Smooth muscle cell (in vitro differentiated cells): ENCODE measurements around the gene KIF23. TPM values are rescaled to one million over a fixed set of nuclear protein-coding genes. Genes with fewer than 3 reads are reported as not detected.

ENCODE experiments used
- DNase-seq: peaks from one replicate; lab custom pipeline; 2025; ENCODE audit not compliant: unreplicated experiment; lab: John Stamatoyannopoulos, UW
- H2AFZ ChIP-seq: fragments of 200-600 bp; sonication (generic); 2 replicates; pipeline ENCODE4 v1.6.0; 2016; ENCODE audit warnings: antibody characterized with exemption, low read depth, mild to moderate bottlenecking
- H3F3A ChIP-seq: fragments of 200-600 bp; sonication (generic); 2 replicates; pipeline ENCODE4 v1.6.0; 2017; ENCODE audit warnings: antibody characterized with exemption, low read depth
- H3K27ac ChIP-seq: fragments of 200-600 bp; sonication (generic); 2 replicates; pipeline ENCODE4 v1.5.1; 2016; ENCODE audit warnings: low read depth, mild to moderate bottlenecking
- H3K27me3 ChIP-seq: fragments of 200-600 bp; sonication (generic); 2 replicates; pipeline ENCODE4 v1.6.1; 2016; ENCODE audit warnings: low read depth, mild to moderate bottlenecking
- H3K36me3 ChIP-seq: fragments of 200-600 bp; sonication (generic); 2 replicates; pipeline ENCODE4 v1.5.1; 2016; ENCODE audit warnings: low read depth
- H3K4me1 ChIP-seq: fragments of 200-600 bp; sonication (generic); 2 replicates; pipeline ENCODE4 v1.5.1; 2016; ENCODE audit warnings: low read depth
- H3K4me2 ChIP-seq: fragments of 200-600 bp; sonication (generic); 2 replicates; pipeline ENCODE4 v1.6.0; 2016; ENCODE audit warnings: mild to moderate bottlenecking
- H3K4me3 ChIP-seq: fragments of 200-600 bp; sonication (generic); 2 replicates; pipeline ENCODE4 v1.5.1; 2016; ENCODE audit warnings: mild to moderate bottlenecking
- H3K79me2 ChIP-seq: fragments of 200-600 bp; sonication (generic); 2 replicates; pipeline ENCODE4 v1.6.0; 2016; ENCODE audit warnings: low read depth, mild to moderate bottlenecking
- H3K9ac ChIP-seq: fragments of 200-600 bp; sonication (generic); 2 replicates; pipeline ENCODE4 v1.6.0; 2016; ENCODE audit warnings: low read depth
- H3K9me3 ChIP-seq: fragments of 200-600 bp; sonication (generic); replicated peaks from 2 replicates; pipeline ENCODE4 v1.5.1; 2016; ENCODE audit warnings: low read depth
- H4K20me1 ChIP-seq: fragments of 200-600 bp; sonication (generic); 2 replicates; pipeline ENCODE4 v1.6.0; 2016; ENCODE audit warnings: low read depth
- WGBS: methylation state at CpG from one replicate; pipeline ENCODE4 v1.1.7; 2016; ENCODE audit warnings: low lambda C conversion rate; 5-methylcytosine and 5-hydroxymethylcytosine counted together
- polyA plus RNA-seq: library from polyadenylated mRNA; unstranded; fragments of >200 nt; fragmentation: Nextera tagmentation; extraction: Ambion mirVana; gene quantifications from 2 replicates; pipeline ENCODE4 v1.2.1, GENCODE V29; 2016
- total RNA-seq: library from RNA; depleted of rRNA; stranded (reverse); fragments of >200 nt; gene quantifications from 2 replicates; pipeline ENCODE4 v1.2.3, GENCODE V29; 2014
- TF ChIP-seq, protein P1 (sequence below): fragments of 200-600 bp; sonication (generic); IDR thresholded peaks from 2 replicates; pipeline ENCODE4 v1.5.1; 2017; ENCODE audit warnings: borderline replicate concordance, mild to moderate bottlenecking, antibody characterized with exemption; ENCODE audit not compliant: insufficient read depth, poor library complexity, severe bottlenecking

KIF23 gene
- total and polyA plus RNA-seq, 2 experiments from 2014 or later: 14.3 to 44.1 TPM

DNA sequence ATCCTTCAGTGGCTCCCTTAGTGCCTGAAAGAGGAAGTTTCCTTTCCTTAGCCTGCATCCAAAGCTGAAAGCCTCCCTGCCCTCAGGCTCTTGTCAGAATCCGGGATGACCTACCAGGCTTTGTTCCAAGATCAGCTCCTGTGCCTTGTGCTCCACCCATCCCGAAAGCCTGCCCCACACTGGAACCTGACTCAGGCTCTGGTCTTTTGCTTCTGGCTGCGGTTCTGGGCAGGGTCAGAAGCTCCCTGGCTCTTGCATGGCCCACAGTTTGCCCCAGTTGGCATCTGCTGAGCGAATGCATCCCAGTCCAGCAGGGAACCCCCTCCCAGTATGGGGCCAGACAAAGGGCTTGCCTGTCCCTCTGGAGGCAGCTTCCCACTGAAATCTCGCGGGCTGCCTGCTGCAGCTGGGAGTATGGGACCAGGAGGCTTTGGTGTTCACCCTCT, 25.9 kb upstream of the KIF23 start:
- Histone ChIP-seq H3K27me3 (no peaks in the 10 kb centered on the region), H3K36me3 (no peaks in the 10 kb centered on the region), H2AFZ (no peak overlapping the region), H3K9me3 (no peaks in the 10 kb centered on the region), H3K4me3 (no peak overlapping the region), H3K4me2 (no peak overlapping the region), H3K9ac (no peak overlapping the region), H3K79me2 (no peaks in the 10 kb centered on the region), H3K4me1 (no peaks in the 10 kb centered on the region), H4K20me1 (no peaks in the 10 kb centered on the region), H3F3A (no peaks in the 10 kb centered on the region), H3K27ac (no peak overlapping the region)
- DNase-seq: no peak
- 79% methylated on average over 6 of the region's 6 CpGs for WGBS
- TF ChIP-seq, protein P1, sequence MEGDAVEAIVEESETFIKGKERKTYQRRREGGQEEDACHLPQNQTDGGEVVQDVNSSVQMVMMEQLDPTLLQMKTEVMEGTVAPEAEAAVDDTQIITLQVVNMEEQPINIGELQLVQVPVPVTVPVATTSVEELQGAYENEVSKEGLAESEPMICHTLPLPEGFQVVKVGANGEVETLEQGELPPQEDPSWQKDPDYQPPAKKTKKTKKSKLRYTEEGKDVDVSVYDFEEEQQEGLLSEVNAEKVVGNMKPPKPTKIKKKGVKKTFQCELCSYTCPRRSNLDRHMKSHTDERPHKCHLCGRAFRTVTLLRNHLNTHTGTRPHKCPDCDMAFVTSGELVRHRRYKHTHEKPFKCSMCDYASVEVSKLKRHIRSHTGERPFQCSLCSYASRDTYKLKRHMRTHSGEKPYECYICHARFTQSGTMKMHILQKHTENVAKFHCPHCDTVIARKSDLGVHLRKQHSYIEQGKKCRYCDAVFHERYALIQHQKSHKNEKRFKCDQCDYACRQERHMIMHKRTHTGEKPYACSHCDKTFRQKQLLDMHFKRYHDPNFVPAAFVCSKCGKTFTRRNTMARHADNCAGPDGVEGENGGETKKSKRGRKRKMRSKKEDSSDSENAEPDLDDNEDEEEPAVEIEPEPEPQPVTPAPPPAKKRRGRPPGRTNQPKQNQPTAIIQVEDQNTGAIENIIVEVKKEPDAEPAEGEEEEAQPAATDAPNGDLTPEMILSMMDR: no peak

DNA sequence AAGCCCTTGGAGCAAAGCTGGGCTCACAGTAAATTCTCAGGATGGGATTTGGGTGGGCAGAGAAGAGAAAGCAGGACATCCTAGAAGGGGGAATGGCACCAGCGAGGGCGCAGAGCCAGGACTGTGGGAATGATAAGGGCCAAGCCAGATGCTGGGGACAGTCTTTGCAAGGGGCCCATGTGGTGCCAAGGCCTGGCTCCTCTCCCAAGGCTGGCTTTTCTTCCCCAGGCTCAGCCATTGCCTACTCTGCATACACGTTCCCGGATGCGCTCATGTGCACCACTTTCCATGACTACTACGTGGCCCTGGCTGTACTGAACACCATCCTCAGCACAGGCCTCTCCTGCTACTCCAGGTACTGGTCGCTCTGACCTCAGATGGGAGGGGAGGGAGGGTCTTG, 24.7 kb upstream of the KIF23 start:
- H3K9me3 ChIP-seq: no peaks in the 10 kb centered on the region
- H3K4me2 ChIP-seq: no peak overlapping the region
- no peaks in the 10 kb centered on the region for H3K27me3 ChIP-seq
- no peaks in the 10 kb centered on the region for H4K20me1 ChIP-seq
- H3K4me1 ChIP-seq: peaks cover 2% of the 10 kb centered on the region
- H3K27ac ChIP-seq: no peak overlapping the region
- TF ChIP-seq, protein P1: no peak
- DNase-seq: no peak
- no peak overlapping the region for H3K4me3 ChIP-seq
- 97% methylated on average over 7 of the region's 7 CpGs for WGBS
- H3F3A ChIP-seq: no peaks in the 10 kb centered on the region
- no peak overlapping the region for H2AFZ ChIP-seq
- H3K9ac ChIP-seq: no peak overlapping the region
- no peaks in the 10 kb centered on the region for H3K36me3 ChIP-seq
- no peaks in the 10 kb centered on the region for H3K79me2 ChIP-seq

DNA sequence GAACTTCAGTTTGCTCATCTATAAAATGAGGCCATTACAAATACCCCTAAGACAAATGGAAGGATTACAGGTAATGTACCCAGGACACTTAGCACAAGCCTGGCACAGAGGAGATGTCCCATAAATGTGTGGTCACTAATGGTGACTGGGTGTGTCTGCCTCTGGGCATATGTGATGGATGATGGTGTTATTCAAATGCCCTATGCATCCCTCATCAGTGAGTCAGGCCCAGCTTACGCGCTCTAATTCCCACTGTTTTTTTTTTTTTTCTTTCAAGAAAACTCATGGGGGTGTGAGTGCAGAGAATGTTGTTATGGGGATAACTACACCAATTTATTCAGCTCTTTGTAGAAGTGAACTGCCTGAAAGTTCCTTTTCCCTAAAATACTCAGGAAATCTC, 23.6 kb upstream of the KIF23 start:
- H4K20me1 ChIP-seq: no peaks in the 10 kb centered on the region
- H3F3A ChIP-seq: no peaks in the 10 kb centered on the region
- peak overlapping the region; percentile 80 for H3K27ac ChIP-seq
- WGBS: 14% methylated on average over 2 of the region's 2 CpGs
- TF ChIP-seq, protein P1: no peak
- H3K79me2 ChIP-seq: no peaks in the 10 kb centered on the region
- H3K4me2 ChIP-seq: peak overlapping the region; percentile 49
- H3K27me3 ChIP-seq: no peaks in the 10 kb centered on the region
- no peak for DNase-seq
- peak overlapping the region; percentile 58 for H3K9ac ChIP-seq
- H3K4me3 ChIP-seq: no peak overlapping the region
- no peaks in the 10 kb centered on the region for H3K9me3 ChIP-seq
- H3K4me1 ChIP-seq: peaks cover 3% of the 10 kb centered on the region
- H3K36me3 ChIP-seq: no peaks in the 10 kb centered on the region
- no peak overlapping the region for H2AFZ ChIP-seq

DNA sequence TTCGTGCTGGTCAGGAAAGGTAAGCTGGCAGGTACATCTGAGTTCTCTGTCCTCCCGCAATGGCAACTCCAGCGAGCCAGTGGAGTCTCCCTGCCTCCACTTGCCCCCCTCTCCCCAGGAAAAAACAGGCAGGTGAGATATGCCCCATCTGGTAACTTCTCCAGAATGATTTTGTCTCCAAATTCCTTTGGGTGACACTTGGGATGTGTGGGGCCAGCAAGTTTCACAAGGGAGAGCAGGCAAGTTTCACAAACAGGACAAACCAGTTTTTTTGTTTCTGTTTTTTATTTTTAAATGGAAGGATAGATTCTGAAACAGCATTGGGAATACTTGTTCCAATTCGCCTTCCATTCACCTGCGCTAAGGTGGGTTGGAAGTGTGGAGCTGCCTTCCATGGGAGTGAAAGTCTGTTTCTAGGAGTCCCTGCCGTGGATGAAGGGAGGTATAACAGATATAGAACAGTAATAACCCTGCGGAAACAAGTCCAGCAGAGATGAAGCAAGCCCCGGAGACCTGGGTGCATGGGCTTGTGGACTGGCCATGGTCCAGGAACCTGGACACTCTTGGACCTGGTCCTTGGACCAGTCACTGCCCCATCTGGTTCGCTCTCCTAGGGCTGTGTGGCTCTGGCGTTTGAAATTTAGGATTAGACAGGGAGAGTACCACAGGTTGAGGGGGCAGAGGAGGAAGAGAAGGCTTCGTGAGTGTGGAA, 22.9 kb upstream of the KIF23 start:
- 88% methylated on average over 11 of the region's 11 CpGs for WGBS
- Histone ChIP-seq H3K4me2 (peak overlapping the region; percentile 49), H3K79me2 (no peaks in the 10 kb centered on the region), H3K36me3 (no peaks in the 10 kb centered on the region), H3F3A (no peaks in the 10 kb centered on the region), H3K4me3 (no peak overlapping the region), H3K27me3 (no peaks in the 10 kb centered on the region), H3K4me1 (peaks cover 3% of the 10 kb centered on the region), H4K20me1 (no peaks in the 10 kb centered on the region), H3K9me3 (no peaks in the 10 kb centered on the region), H3K9ac (peak overlapping the region; percentile 58), H3K27ac (peak overlapping the region; percentile 80), H2AFZ (no peak overlapping the region)
- TF ChIP-seq, protein P1: no peak
- DNase-seq: no peak
